ENCODE data around the gene RNASEH2C. TPM values are rescaled to one million over a fixed set of nuclear protein-coding genes. Genes with fewer than 3 reads are reported as not detected.

RNASEH2C gene
- total RNA-seq, 1 experiment from 2014 or later = 80.2 TPM

DNA sequence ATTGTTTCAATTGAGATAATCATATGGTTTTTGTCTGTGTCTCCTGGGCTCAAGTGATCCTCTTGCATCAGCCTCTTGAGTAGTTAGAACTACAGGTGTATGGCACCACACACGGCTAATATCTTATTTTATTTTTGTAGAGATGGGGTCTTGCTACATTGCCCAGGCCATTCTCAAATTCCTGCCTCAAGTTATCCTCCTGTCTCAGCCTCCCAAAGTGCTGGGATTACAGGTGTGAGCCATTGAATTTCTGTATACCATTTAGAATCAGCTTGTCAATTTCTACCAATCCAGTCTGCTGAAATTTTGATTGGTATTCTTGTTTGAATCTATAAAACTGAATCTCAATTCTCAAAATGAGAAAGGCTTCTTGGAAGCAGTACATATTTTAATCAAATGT, 18.9 kb downstream of the RNASEH2C start:
- TF ChIP-seq, protein P1, sequence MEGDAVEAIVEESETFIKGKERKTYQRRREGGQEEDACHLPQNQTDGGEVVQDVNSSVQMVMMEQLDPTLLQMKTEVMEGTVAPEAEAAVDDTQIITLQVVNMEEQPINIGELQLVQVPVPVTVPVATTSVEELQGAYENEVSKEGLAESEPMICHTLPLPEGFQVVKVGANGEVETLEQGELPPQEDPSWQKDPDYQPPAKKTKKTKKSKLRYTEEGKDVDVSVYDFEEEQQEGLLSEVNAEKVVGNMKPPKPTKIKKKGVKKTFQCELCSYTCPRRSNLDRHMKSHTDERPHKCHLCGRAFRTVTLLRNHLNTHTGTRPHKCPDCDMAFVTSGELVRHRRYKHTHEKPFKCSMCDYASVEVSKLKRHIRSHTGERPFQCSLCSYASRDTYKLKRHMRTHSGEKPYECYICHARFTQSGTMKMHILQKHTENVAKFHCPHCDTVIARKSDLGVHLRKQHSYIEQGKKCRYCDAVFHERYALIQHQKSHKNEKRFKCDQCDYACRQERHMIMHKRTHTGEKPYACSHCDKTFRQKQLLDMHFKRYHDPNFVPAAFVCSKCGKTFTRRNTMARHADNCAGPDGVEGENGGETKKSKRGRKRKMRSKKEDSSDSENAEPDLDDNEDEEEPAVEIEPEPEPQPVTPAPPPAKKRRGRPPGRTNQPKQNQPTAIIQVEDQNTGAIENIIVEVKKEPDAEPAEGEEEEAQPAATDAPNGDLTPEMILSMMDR (conservative IDR thresholded peaks at IDR 0.05; ENCODE audit: low read depth, low read length) = no peak
- TF ChIP-seq EZH2 (IDR thresholded peaks at IDR 0.05; ENCODE audit: borderline replicate concordance, low read depth, low read length, poor library complexity, severe bottlenecking) = no peak
- no peaks in the 10 kb centered on the region for H3K9me3 ChIP-seq (ENCODE audit: low read depth, low read length, poor library complexity, severe bottlenecking)
- ChIA-PET CTCF (no interaction called here), POLR2A (ENCODE audit: low non-redundant PET) (no interaction called here)
- DNase-seq (ENCODE audit: low spot score) = no peak
- H3K36me3 ChIP-seq (ENCODE audit: insufficient read depth, low read length, poor library complexity, severe bottlenecking) = no peaks in the 10 kb centered on the region
- intact Hi-C loops (cut with micrococcal nuclease; ENCODE audit: unreplicated experiment) = loop anchor here (10.0 kb wide), 1 partner anchor 77 kb away; no protein-coding TSS in a partner anchor
- no peaks in the 10 kb centered on the region for H3K27me3 ChIP-seq (replicated peaks; ENCODE audit: insufficient read depth, low read depth, low read length, poor library complexity)
- no peak overlapping the region for H3K4me3 ChIP-seq (ENCODE audit: low read depth, low read length, poor library complexity, severe bottlenecking)
- H3K27ac ChIP-seq (ENCODE audit: low read depth, low read length, poor library complexity, severe bottlenecking) = no peak overlapping the region
- no peaks in the 10 kb centered on the region for H3K4me1 ChIP-seq (ENCODE audit: insufficient read depth, low read length, poor library complexity, severe bottlenecking)
- no TSS peak for BruUV-seq (replicated peaks)

DNA sequence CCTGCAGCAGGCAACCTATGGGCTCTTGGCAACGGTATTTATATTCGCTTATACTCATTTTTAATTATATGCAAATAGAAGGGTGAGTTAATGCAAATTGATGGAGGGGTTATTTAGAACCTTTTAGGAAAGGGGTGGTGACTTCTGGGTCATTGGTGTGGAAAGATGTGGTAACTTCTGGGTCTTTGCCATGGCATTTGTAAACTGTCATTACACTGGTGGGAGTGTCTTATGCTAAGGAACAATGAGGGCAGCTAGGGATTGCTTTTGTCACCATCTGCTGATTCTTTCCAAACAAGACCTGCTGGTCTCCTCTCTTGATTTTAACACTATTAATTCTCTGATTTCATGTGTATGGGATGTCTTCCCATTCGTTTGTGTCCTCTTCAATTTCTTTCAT, 20.2 kb downstream of the RNASEH2C start:
- intact Hi-C loops (cut with micrococcal nuclease; ENCODE audit: unreplicated experiment) = loop anchor here (10.0 kb wide), 1 partner anchor 76 kb away; no protein-coding TSS in a partner anchor
- no TSS peak for BruUV-seq (replicated peaks)
- H3K27ac ChIP-seq (ENCODE audit: low read depth, low read length, poor library complexity, severe bottlenecking) = no peak overlapping the region

DNA sequence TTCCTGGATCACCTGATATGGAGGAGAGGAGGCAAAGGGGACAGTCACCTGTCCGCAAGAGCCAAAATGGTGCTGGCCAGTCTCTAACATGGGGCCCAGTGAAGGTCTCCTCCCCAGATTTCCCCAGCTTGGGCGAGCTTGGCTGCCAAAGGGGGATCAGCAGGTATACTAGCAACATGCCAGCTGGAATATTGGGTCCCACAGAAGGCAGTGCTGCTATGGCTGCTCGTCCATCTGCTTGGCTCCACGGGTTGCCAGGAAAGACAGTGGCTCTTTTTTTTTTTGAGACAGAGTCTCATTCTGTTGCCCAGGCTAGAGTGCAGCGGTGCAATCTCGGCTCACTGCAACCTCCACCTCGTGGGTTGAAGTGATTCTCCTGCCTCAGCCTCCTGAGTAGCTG, 21.3 kb downstream of the RNASEH2C start:
- POLR2A ChIA-PET (ENCODE audit: low non-redundant PET) = no interaction called here
- TF ChIP-seq, protein P1 (conservative IDR thresholded peaks at IDR 0.05; ENCODE audit: low read depth, low read length) = no peak
- TF ChIP-seq EZH2 (IDR thresholded peaks at IDR 0.05; ENCODE audit: borderline replicate concordance, low read depth, low read length, poor library complexity, severe bottlenecking) = no peak
- no TSS peak for BruUV-seq (replicated peaks)

More for the DNA sequence above, 20.2 kb downstream of the RNASEH2C start:
- TF ChIP-seq, protein P1 (conservative IDR thresholded peaks at IDR 0.05; ENCODE audit: low read depth, low read length) = no peak
- no peak for TF ChIP-seq EZH2 (IDR thresholded peaks at IDR 0.05; ENCODE audit: borderline replicate concordance, low read depth, low read length, poor library complexity, severe bottlenecking)
- Histone ChIP-seq H3K4me3 (ENCODE audit: low read depth, low read length, poor library complexity, severe bottlenecking) (no peak overlapping the region), H3K4me1 (ENCODE audit: insufficient read depth, low read length, poor library complexity, severe bottlenecking) (no peaks in the 10 kb centered on the region), H3K36me3 (ENCODE audit: insufficient read depth, low read length, poor library complexity, severe bottlenecking) (no peaks in the 10 kb centered on the region), H3K9me3 (ENCODE audit: low read depth, low read length, poor library complexity, severe bottlenecking) (no peaks in the 10 kb centered on the region), H3K27me3 (replicated peaks; ENCODE audit: insufficient read depth, low read depth, low read length, poor library complexity) (no peaks in the 10 kb centered on the region)
- CTCF ChIA-PET = interaction anchor here (1.2 kb wide), 1 partner anchor 80 kb away, joined by 3 read pairs; no protein-coding TSS in a partner anchor
- DNase-seq (ENCODE audit: low spot score) = peak; percentile 32
- POLR2A ChIA-PET (ENCODE audit: low non-redundant PET) = no interaction called here

More for the DNA sequence above, 21.3 kb downstream of the RNASEH2C start:
- no peak for DNase-seq (ENCODE audit: low spot score)
- Histone ChIP-seq H3K27me3 (replicated peaks; ENCODE audit: insufficient read depth, low read depth, low read length, poor library complexity) (no peaks in the 10 kb centered on the region), H3K36me3 (ENCODE audit: insufficient read depth, low read length, poor library complexity, severe bottlenecking) (no peaks in the 10 kb centered on the region), H3K4me3 (ENCODE audit: low read depth, low read length, poor library complexity, severe bottlenecking) (no peak overlapping the region), H3K9me3 (ENCODE audit: low read depth, low read length, poor library complexity, severe bottlenecking) (no peaks in the 10 kb centered on the region), H3K27ac (ENCODE audit: low read depth, low read length, poor library complexity, severe bottlenecking) (no peak overlapping the region), H3K4me1 (ENCODE audit: insufficient read depth, low read length, poor library complexity, severe bottlenecking) (no peaks in the 10 kb centered on the region)
- intact Hi-C loops (cut with micrococcal nuclease; ENCODE audit: unreplicated experiment) = no loop called here
- CTCF ChIA-PET = interaction anchor here (0.7 to 1.2 kb wide), 2 partner anchors 81 to 726 kb away, joined by 3 to 4 read pairs; no protein-coding TSS in a partner anchor

Measured in A673 (cell line).